Measurements from ENCODE around the gene C11orf42. TPM values are rescaled to one million over a fixed set of nuclear protein-coding genes. Genes with fewer than 3 reads are reported as not detected.
A peak's percentile ranks its signal among the peaks of the same experiment; 100 is the strongest.

C11orf42 gene
- total RNA-seq, 2 donors from 2014 or later = not detected

GRCh38 chr11:6228520-6228919 lies 23.2 kb downstream of the C11orf42 start:
- H3K27ac Mint-ChIP-seq = no peak overlapping the region
- H3K4me1 Mint-ChIP-seq (ENCODE audit: low read depth) = peaks cover 46% of the 10 kb centered on the region
- H3K4me3 Mint-ChIP-seq = no peak overlapping the region
- H3K9me3 Mint-ChIP-seq = no peaks in the 10 kb centered on the region
- H3K27me3 Mint-ChIP-seq (ENCODE audit: low read depth) = no peaks in the 10 kb centered on the region
- peaks cover 1 to 9% of the 10 kb centered on the region in 2 donors for H3K36me3 Mint-ChIP-seq (ENCODE audit: insufficient read depth in 2 of 2)
- ATAC-seq (replicated peaks in 1 of 2) = no peak
- no peak for DNase-seq

GRCh38 chr11:6229911-6230310 lies 24.6 kb downstream of the C11orf42 start:
- peaks cover 1 to 8% of the 10 kb centered on the region in 2 donors for H3K36me3 Mint-ChIP-seq (ENCODE audit: insufficient read depth in 2 of 2)
- peaks cover 52% of the 10 kb centered on the region for H3K4me1 Mint-ChIP-seq (ENCODE audit: low read depth)
- H3K4me3 Mint-ChIP-seq = peak overlapping the region in 1 of 2 donors; percentile 36
- no peaks in the 10 kb centered on the region for H3K9me3 Mint-ChIP-seq
- ATAC-seq (replicated peaks in 1 of 2) = no peak
- H3K27ac Mint-ChIP-seq = peak overlapping the region; percentile 49
- no peaks in the 10 kb centered on the region for H3K27me3 Mint-ChIP-seq (ENCODE audit: low read depth)
- no peak for DNase-seq

GRCh38 chr11:6232899-6233298 lies 27.5 kb downstream of the C11orf42 start:
- DNase-seq (no peak), ATAC-seq (replicated peaks in 1 of 2) (no peak)
- Mint-ChIP-seq H3K36me3 (ENCODE audit: insufficient read depth in 2 of 2) (peaks cover 0 to 4% of the 10 kb centered on the region in 2 donors), H3K4me1 (ENCODE audit: low read depth) (peaks cover 49% of the 10 kb centered on the region), H3K27ac (no peak overlapping the region), H3K27me3 (ENCODE audit: low read depth) (no peaks in the 10 kb centered on the region), H3K9me3 (no peaks in the 10 kb centered on the region), H3K4me3 (peak overlapping the region; percentile 20 to 70)

GRCh38 chr11:6233984-6234386 lies 28.6 kb downstream of the C11orf42 start:
- no peak for ATAC-seq (replicated peaks in 1 of 2)
- peak overlapping the region; percentile 56 for H3K27ac Mint-ChIP-seq
- H3K4me3 Mint-ChIP-seq = peak overlapping the region; percentile 89 to 98
- no peaks in the 10 kb centered on the region for H3K27me3 Mint-ChIP-seq (ENCODE audit: low read depth)
- DNase-seq = peak in 1 of 2 donors; percentile 19
- H3K4me1 Mint-ChIP-seq (ENCODE audit: low read depth) = peaks cover 48% of the 10 kb centered on the region
- no peaks in the 10 kb centered on the region for H3K9me3 Mint-ChIP-seq
- H3K36me3 Mint-ChIP-seq (ENCODE audit: insufficient read depth in 2 of 2) = peaks cover 0 to 4% of the 10 kb centered on the region in 2 donors

GRCh38 chr11:6234387-6235107 lies 29.2 kb downstream of the C11orf42 start, which contains the start of gene FHIP1B:
TSS of gene FHIP1B (minus strand) at chr11:6234636. CDS start at chr11:6224516, 10,120 bp downstream.
- Mint-ChIP-seq H3K27ac (peak within 1 kb of the TSS; percentile 84), H3K27me3 (ENCODE audit: low read depth) (no peaks in the 10 kb centered on the region), H3K36me3 (ENCODE audit: insufficient read depth in 2 of 2) (peaks cover 0 to 1% of the 10 kb centered on the region in 2 donors), H3K4me1 (ENCODE audit: low read depth) (peaks cover 45% of the 10 kb centered on the region), H3K9me3 (no peaks in the 10 kb centered on the region), H3K4me3 (peak within 1 kb of the TSS; percentile 89 to 98)
- DNase-seq (peak; percentile 99 to 100), ATAC-seq (replicated peaks in 1 of 2) (peak; percentile 92)

GRCh38 chr11:6237266-6237665 lies 31.9 kb downstream of the C11orf42 start:
- Mint-ChIP-seq H3K9me3 (no peaks in the 10 kb centered on the region), H3K36me3 (ENCODE audit: insufficient read depth in 2 of 2) (peaks cover 0 to 1% of the 10 kb centered on the region in 2 donors), H3K27me3 (ENCODE audit: low read depth) (peaks cover 7% of the 10 kb centered on the region), H3K4me3 (no peak overlapping the region), H3K27ac (no peak overlapping the region), H3K4me1 (ENCODE audit: low read depth) (peaks cover 21% of the 10 kb centered on the region)
- no peak for ATAC-seq (replicated peaks in 1 of 2)
- no peak for DNase-seq

- Mint-ChIP-seq H3K27me3 (ENCODE audit: low read depth) (peaks cover 7% of the 10 kb centered on the region), H3K36me3 (ENCODE audit: insufficient read depth in 2 of 2) (peaks cover 0 to 1% of the 10 kb centered on the region in 2 donors), H3K27ac (no peak overlapping the region), H3K4me3 (no peak overlapping the region), H3K9me3 (no peaks in the 10 kb centered on the region), H3K4me1 (ENCODE audit: low read depth) (peaks cover 18% of the 10 kb centered on the region)
- DNase-seq (no peak), ATAC-seq (replicated peaks in 1 of 2) (no peak)
Observed at GRCh38 chr11:6237761-6238302, 32.5 kb downstream of the C11orf42 start.

GRCh38 chr11:6238902-6239301 lies 33.5 kb downstream of the C11orf42 start, which contains the start of gene CNGA4:
TSS of gene CNGA4 (plus strand) at chr11:6239089. CDS start at chr11:6239207, 118 bp downstream.
- H3K4me1 Mint-ChIP-seq (ENCODE audit: low read depth) = peaks cover 9% of the 10 kb centered on the region
- H3K36me3 Mint-ChIP-seq (ENCODE audit: insufficient read depth in 2 of 2) = peaks cover 0 to 1% of the 10 kb centered on the region in 2 donors
- no peak within 1 kb of the TSS for H3K4me3 Mint-ChIP-seq
- ATAC-seq (replicated peaks in 1 of 2) (no peak), DNase-seq (no peak)
- peaks cover 13% of the 10 kb centered on the region for H3K27me3 Mint-ChIP-seq (ENCODE audit: low read depth)
- H3K9me3 Mint-ChIP-seq = no peaks in the 10 kb centered on the region
- H3K27ac Mint-ChIP-seq = no peak within 1 kb of the TSS

- no peak for DNase-seq
- no peaks in the 10 kb centered on the region for H3K36me3 Mint-ChIP-seq (ENCODE audit: insufficient read depth in 2 of 2)
- H3K27me3 Mint-ChIP-seq (ENCODE audit: low read depth) = peaks cover 23% of the 10 kb centered on the region
- H3K4me1 Mint-ChIP-seq (ENCODE audit: low read depth) = peaks cover 4% of the 10 kb centered on the region
- no peak overlapping the region for H3K27ac Mint-ChIP-seq
- H3K4me3 Mint-ChIP-seq = no peak overlapping the region
- no peaks in the 10 kb centered on the region for H3K9me3 Mint-ChIP-seq
- ATAC-seq (replicated peaks in 1 of 2) = no peak
Observed at GRCh38 chr11:6240139-6240538, 34.8 kb downstream of the C11orf42 start.

GRCh38 chr11:6240781-6241180 lies 35.4 kb downstream of the C11orf42 start:
- no peaks in the 10 kb centered on the region for H3K36me3 Mint-ChIP-seq (ENCODE audit: insufficient read depth in 2 of 2)
- ATAC-seq (replicated peaks in 1 of 2) = no peak
- peaks cover 29% of the 10 kb centered on the region for H3K27me3 Mint-ChIP-seq (ENCODE audit: low read depth)
- DNase-seq = no peak
- no peak overlapping the region for H3K27ac Mint-ChIP-seq
- no peaks in the 10 kb centered on the region for H3K4me1 Mint-ChIP-seq (ENCODE audit: low read depth)
- H3K9me3 Mint-ChIP-seq = no peaks in the 10 kb centered on the region
- no peak overlapping the region for H3K4me3 Mint-ChIP-seq

GRCh38 chr11:6241316-6241715 lies 36.0 kb downstream of the C11orf42 start:
- Mint-ChIP-seq H3K36me3 (ENCODE audit: insufficient read depth in 2 of 2) (no peaks in the 10 kb centered on the region), H3K27ac (no peak overlapping the region), H3K4me3 (no peak overlapping the region), H3K9me3 (no peaks in the 10 kb centered on the region), H3K4me1 (ENCODE audit: low read depth) (no peaks in the 10 kb centered on the region), H3K27me3 (ENCODE audit: low read depth) (peaks cover 32% of the 10 kb centered on the region)
- DNase-seq = no peak
- ATAC-seq (replicated peaks in 1 of 2) = no peak

GRCh38 chr11:6245536-6245935 lies 40.2 kb downstream of the C11orf42 start:
- Mint-ChIP-seq H3K4me1 (ENCODE audit: low read depth) (no peaks in the 10 kb centered on the region), H3K4me3 (no peak overlapping the region), H3K27me3 (ENCODE audit: low read depth) (peaks cover 38% of the 10 kb centered on the region), H3K36me3 (ENCODE audit: insufficient read depth in 2 of 2) (no peaks in the 10 kb centered on the region), H3K27ac (no peak overlapping the region), H3K9me3 (no peaks in the 10 kb centered on the region)
- ATAC-seq (replicated peaks in 1 of 2) = no peak
- DNase-seq = no peak

- Mint-ChIP-seq H3K4me3 (no peak overlapping the region), H3K36me3 (ENCODE audit: insufficient read depth in 2 of 2) (no peaks in the 10 kb centered on the region), H3K4me1 (ENCODE audit: low read depth) (no peaks in the 10 kb centered on the region), H3K27ac (no peak overlapping the region), H3K27me3 (ENCODE audit: low read depth) (peaks cover 34% of the 10 kb centered on the region), H3K9me3 (no peaks in the 10 kb centered on the region)
- no peak for DNase-seq
- no peak for ATAC-seq (replicated peaks in 1 of 2)
Observed at GRCh38 chr11:6248248-6248647, 42.9 kb downstream of the C11orf42 start.
